Measurements from ENCODE around the gene BNIP1.

GRCh38 chr5:173161148-173161547 is 16.8 kb downstream of the BNIP1 start:
- no peak for TF ChIP-seq CTCF (conservative IDR thresholded peaks at IDR 0.05; ENCODE audit: low read length)
- TF ChIP-seq EZH2phosphoT487 (IDR thresholded peaks at IDR 0.05; ENCODE audit: borderline replicate concordance), result no peak
